ENCODE data around the gene GALNT17. TPM values are rescaled to one million over a fixed set of nuclear protein-coding genes. Genes with fewer than 3 reads are reported as not detected.
A peak's percentile ranks its signal among the peaks of the same experiment; 100 is the strongest.

Gene GALNT17
- total and polyA plus RNA-seq, 4 donors, result 1.3 to 22.4 (median 4.0) TPM

- DNase-seq (no peak), ATAC-seq (ENCODE audit: low FRiP score) (peak; percentile 13)
- intact Hi-C loops (cut with DNase I), result no loop called here
- no peak overlapping the region for H3K4me3 ChIP-seq (ENCODE audit: low read length in 2 of 2)
- 64 to 72% methylated on average over 2 of the region's 2 CpGs for WGBS, 2 donors
- H3K36me3 ChIP-seq (ENCODE audit: control insufficient read depth in 1 of 2, insufficient read depth in 2 of 2, low read length in 1 of 2), result no peaks in the 10 kb centered on the region
- H3K4me1 ChIP-seq (ENCODE audit: control insufficient read depth in 1 of 2, insufficient read depth in 2 of 2, low read length in 2 of 2), result no peaks in the 10 kb centered on the region
- H3K27ac ChIP-seq (ENCODE audit: low read depth in 1 of 2, low read length in 2 of 2), result no peak overlapping the region
- no peaks in the 10 kb centered on the region for H3K27me3 ChIP-seq (ENCODE audit: control insufficient read depth in 1 of 2, insufficient read depth in 2 of 2, low read length in 1 of 2)
- no peaks in the 10 kb centered on the region for H3K9me3 ChIP-seq (ENCODE audit: control insufficient read depth, low read length)
These were observed 356.4 kb downstream of the GALNT17 start for GRCh38 chr7:71488308-71488707.

- Histone ChIP-seq H3K4me3 (ENCODE audit: low read length in 2 of 2) (no peak overlapping the region), H3K9me3 (ENCODE audit: control insufficient read depth, low read length) (no peaks in the 10 kb centered on the region), H3K36me3 (ENCODE audit: control insufficient read depth in 1 of 2, insufficient read depth in 2 of 2, low read length in 1 of 2) (no peaks in the 10 kb centered on the region), H3K27me3 (ENCODE audit: control insufficient read depth in 1 of 2, insufficient read depth in 2 of 2, low read length in 1 of 2) (no peaks in the 10 kb centered on the region), H3K27ac (ENCODE audit: low read depth in 1 of 2, low read length in 2 of 2) (no peak overlapping the region), H3K4me1 (ENCODE audit: control insufficient read depth in 1 of 2, insufficient read depth in 2 of 2, low read length in 2 of 2) (no peaks in the 10 kb centered on the region)
- DNase-seq (no peak), ATAC-seq (ENCODE audit: low FRiP score) (no peak)
- intact Hi-C loops (cut with DNase I), result no loop called here
- WGBS, 2 donors, result 80 to 86% methylated on average over 6 of the region's 6 CpGs
These were observed 359.4 kb downstream of the GALNT17 start for GRCh38 chr7:71491336-71491735.

- 95 to 97% methylated on average over 4 of the region's 4 CpGs for WGBS, 2 donors
- intact Hi-C loops (cut with DNase I), result no loop called here
These were observed 363.9 kb downstream of the GALNT17 start for GRCh38 chr7:71495828-71496227.

GRCh38 chr7:71497256-71497946 lies 365.5 kb downstream of the GALNT17 start:
- Histone ChIP-seq H3K27ac (ENCODE audit: low read depth in 1 of 2, low read length in 2 of 2) (no peak overlapping the region), H3K9me3 (ENCODE audit: control insufficient read depth, low read length) (no peaks in the 10 kb centered on the region), H3K36me3 (ENCODE audit: control insufficient read depth in 1 of 2, insufficient read depth in 2 of 2, low read length in 1 of 2) (peaks cover 0 to 1% of the 10 kb centered on the region in 2 donors), H3K27me3 (ENCODE audit: control insufficient read depth in 1 of 2, insufficient read depth in 2 of 2, low read length in 1 of 2) (no peaks in the 10 kb centered on the region), H3K4me3 (ENCODE audit: low read length in 2 of 2) (no peak overlapping the region), H3K4me1 (ENCODE audit: control insufficient read depth in 1 of 2, insufficient read depth in 2 of 2, low read length in 2 of 2) (no peaks in the 10 kb centered on the region)
- ATAC-seq (ENCODE audit: low FRiP score) (peak; percentile 33), DNase-seq (peak in 1 of 2 donors; percentile 52)
- intact Hi-C loops (cut with DNase I), result no loop called here
- 54 to 55% methylated on average over 8 of the region's 8 CpGs for WGBS, 2 donors

More at GRCh38 chr7:71495828-71496227, 363.9 kb downstream of the GALNT17 start:
- Histone ChIP-seq H3K27ac (ENCODE audit: low read depth in 1 of 2, low read length in 2 of 2) (no peak overlapping the region), H3K4me3 (ENCODE audit: low read length in 2 of 2) (no peak overlapping the region), H3K4me1 (ENCODE audit: control insufficient read depth in 1 of 2, insufficient read depth in 2 of 2, low read length in 2 of 2) (no peaks in the 10 kb centered on the region), H3K9me3 (ENCODE audit: control insufficient read depth, low read length) (no peaks in the 10 kb centered on the region), H3K27me3 (ENCODE audit: control insufficient read depth in 1 of 2, insufficient read depth in 2 of 2, low read length in 1 of 2) (no peaks in the 10 kb centered on the region), H3K36me3 (ENCODE audit: control insufficient read depth in 1 of 2, insufficient read depth in 2 of 2, low read length in 1 of 2) (no peaks in the 10 kb centered on the region)
- no peak for ATAC-seq (ENCODE audit: low FRiP score)
- DNase-seq, result no peak

GRCh38 chr7:71498381-71498780 lies 366.4 kb downstream of the GALNT17 start:
- no peak overlapping the region for H3K27ac ChIP-seq (ENCODE audit: low read depth in 1 of 2, low read length in 2 of 2)
- ATAC-seq (ENCODE audit: low FRiP score), result no peak
- WGBS, 2 donors, result 42 to 47% methylated on average over 3 of the region's 3 CpGs

GRCh38 chr7:71504697-71505441 lies 372.9 kb downstream of the GALNT17 start:
- H3K9me3 ChIP-seq (ENCODE audit: control insufficient read depth, low read length), result no peaks in the 10 kb centered on the region
- no peaks in the 10 kb centered on the region for H3K27me3 ChIP-seq (ENCODE audit: control insufficient read depth in 1 of 2, insufficient read depth in 2 of 2, low read length in 1 of 2)
- H3K27ac ChIP-seq (ENCODE audit: low read depth in 1 of 2, low read length in 2 of 2), result no peak overlapping the region
- ATAC-seq (ENCODE audit: low FRiP score) (no peak), DNase-seq (no peak)
- peaks cover 0 to 3% of the 10 kb centered on the region in 2 donors for H3K36me3 ChIP-seq (ENCODE audit: control insufficient read depth in 1 of 2, insufficient read depth in 2 of 2, low read length in 1 of 2)
- 90% methylated on average over 7 of the region's 7 CpGs for WGBS, 2 donors
- H3K4me1 ChIP-seq (ENCODE audit: control insufficient read depth in 1 of 2, insufficient read depth in 2 of 2, low read length in 2 of 2), result no peaks in the 10 kb centered on the region
- intact Hi-C loops (cut with DNase I), result no loop called here
- no peak overlapping the region for H3K4me3 ChIP-seq (ENCODE audit: low read length in 2 of 2)

More at GRCh38 chr7:71498381-71498780, 366.4 kb downstream of the GALNT17 start:
- Histone ChIP-seq H3K36me3 (ENCODE audit: control insufficient read depth in 1 of 2, insufficient read depth in 2 of 2, low read length in 1 of 2) (peaks cover 0 to 3% of the 10 kb centered on the region in 2 donors), H3K4me3 (ENCODE audit: low read length in 2 of 2) (no peak overlapping the region), H3K9me3 (ENCODE audit: control insufficient read depth, low read length) (no peaks in the 10 kb centered on the region), H3K27me3 (ENCODE audit: control insufficient read depth in 1 of 2, insufficient read depth in 2 of 2, low read length in 1 of 2) (no peaks in the 10 kb centered on the region), H3K4me1 (ENCODE audit: control insufficient read depth in 1 of 2, insufficient read depth in 2 of 2, low read length in 2 of 2) (no peaks in the 10 kb centered on the region)
- intact Hi-C loops (cut with DNase I), result no loop called here
- DNase-seq, result no peak

GRCh38 chr7:71506822-71507221 lies 374.9 kb downstream of the GALNT17 start:
- no peak for DNase-seq
- ATAC-seq (ENCODE audit: low FRiP score), result no peak
- peaks cover 0 to 3% of the 10 kb centered on the region in 2 donors for H3K36me3 ChIP-seq (ENCODE audit: control insufficient read depth in 1 of 2, insufficient read depth in 2 of 2, low read length in 1 of 2)
- no peaks in the 10 kb centered on the region for H3K9me3 ChIP-seq (ENCODE audit: control insufficient read depth, low read length)
- 95% methylated on average over 6 of the region's 6 CpGs for WGBS, 2 donors
- H3K4me1 ChIP-seq (ENCODE audit: control insufficient read depth in 1 of 2, insufficient read depth in 2 of 2, low read length in 2 of 2), result no peaks in the 10 kb centered on the region
- intact Hi-C loops (cut with DNase I), result no loop called here
- no peak overlapping the region for H3K27ac ChIP-seq (ENCODE audit: low read depth in 1 of 2, low read length in 2 of 2)
- H3K4me3 ChIP-seq (ENCODE audit: low read length in 2 of 2), result no peak overlapping the region
- no peaks in the 10 kb centered on the region for H3K27me3 ChIP-seq (ENCODE audit: control insufficient read depth in 1 of 2, insufficient read depth in 2 of 2, low read length in 1 of 2)

- no peak overlapping the region for H3K27ac ChIP-seq (ENCODE audit: low read depth in 1 of 2, low read length in 2 of 2)
- WGBS, 2 donors, result 77 to 87% methylated on average over 14 of the region's 14 CpGs
- no peaks in the 10 kb centered on the region for H3K4me1 ChIP-seq (ENCODE audit: control insufficient read depth in 1 of 2, insufficient read depth in 2 of 2, low read length in 2 of 2)
- H3K9me3 ChIP-seq (ENCODE audit: control insufficient read depth, low read length), result no peaks in the 10 kb centered on the region
- ATAC-seq (ENCODE audit: low FRiP score) (no peak), DNase-seq (no peak)
- H3K36me3 ChIP-seq (ENCODE audit: control insufficient read depth in 1 of 2, insufficient read depth in 2 of 2, low read length in 1 of 2), result no peaks in the 10 kb centered on the region
- H3K27me3 ChIP-seq (ENCODE audit: control insufficient read depth in 1 of 2, insufficient read depth in 2 of 2, low read length in 1 of 2), result no peaks in the 10 kb centered on the region
- intact Hi-C loops (cut with DNase I), result no loop called here
- H3K4me3 ChIP-seq (ENCODE audit: low read length in 2 of 2), result no peak overlapping the region
These were observed 376.0 kb downstream of the GALNT17 start for GRCh38 chr7:71507680-71508602.
